Neuronal stem cell (in vitro differentiated cells): Measurements from ENCODE around the gene RP2.
A peak's percentile ranks its signal among the peaks of the same experiment; 100 is the strongest.

ENCODE experiments used
- DNase-seq: peaks from one replicate; pipeline ENCODE4 v3.0.0-alpha.2; 2013; ENCODE audit warnings: low spot score
- H2AFZ ChIP-seq: one replicate; pipeline ENCODE4 v1.6.1; 2013; ENCODE audit warnings: mild to moderate bottlenecking, low read length, inconsistent platforms
- H2AK5ac ChIP-seq: 2 replicates; pipeline ENCODE4 v1.6.1; 2013; ENCODE audit warnings: low read depth, mild to moderate bottlenecking, inconsistent platforms, low read length, moderate library complexity, mixed read lengths
- H2BK120ac ChIP-seq: 2 replicates; pipeline ENCODE4 v1.6.1; 2013; ENCODE audit warnings: low read depth, mild to moderate bottlenecking, inconsistent platforms, low read length, moderate library complexity, mixed read lengths
- H2BK12ac ChIP-seq: one replicate; pipeline ENCODE4 v1.6.1; 2013; ENCODE audit warnings: low read length, inconsistent platforms
- H2BK15ac ChIP-seq: 2 replicates; pipeline ENCODE4 v1.6.1; 2013; ENCODE audit warnings: mild to moderate bottlenecking, low read length, inconsistent platforms, mixed read lengths
- H2BK5ac ChIP-seq: one replicate; pipeline ENCODE4 v1.6.1; 2013; ENCODE audit warnings: inconsistent platforms, mild to moderate bottlenecking, low read length, moderate library complexity
- H3K14ac ChIP-seq: one replicate; pipeline ENCODE4 v1.6.1; 2013; ENCODE audit warnings: low read length, inconsistent platforms
- H3K18ac ChIP-seq: 2 replicates; pipeline ENCODE4 v1.6.1; 2013; ENCODE audit warnings: low read length, inconsistent platforms
- H3K23ac ChIP-seq: 2 replicates; pipeline ENCODE4 v1.6.1; 2013; ENCODE audit warnings: low read depth, mild to moderate bottlenecking, mixed read lengths, low read length, inconsistent platforms; ENCODE audit not compliant: poor library complexity
- H3K27ac ChIP-seq: replicated peaks from 3 replicates; pipeline ENCODE4 v1.5.1; 2013; ENCODE audit warnings: low read length, inconsistent platforms
- H3K27me3 ChIP-seq, 3 experiments: 2 replicates each; pipeline ENCODE4 v1.6.1; 2013; ENCODE audit warnings: low read length in 3 of 3, mild to moderate bottlenecking in 2 of 3, inconsistent platforms in 1 of 3, low read depth in 1 of 3, mixed read lengths in 1 of 3, moderate library complexity in 1 of 3; ENCODE audit not compliant: control insufficient read depth in 3 of 3, insufficient read depth in 3 of 3
- H3K36me3 ChIP-seq, 2 donors: replicated peaks in 1 of 2; 2 replicates each; pipeline ENCODE4 v1.6.1; 2013; ENCODE audit warnings: low read length in 2 of 2; ENCODE audit not compliant: control insufficient read depth in 2 of 2, insufficient read depth in 2 of 2
- H3K4ac ChIP-seq: 2 replicates; pipeline ENCODE4 v1.6.1; 2013; ENCODE audit warnings: inconsistent platforms, mild to moderate bottlenecking, low read length, moderate library complexity
- H3K4me1 ChIP-seq, 2 donors: 1 replicate in 1 of 2; 2 replicates in 1 of 2; pipeline ENCODE4 v1.6.1; 2013; ENCODE audit warnings: low read length in 2 of 2, low read depth in 1 of 2; ENCODE audit not compliant: control insufficient read depth in 2 of 2, insufficient read depth in 1 of 2
- H3K4me2 ChIP-seq: one replicate; pipeline ENCODE4 v1.6.1; 2013; ENCODE audit warnings: mild to moderate bottlenecking, low read length, inconsistent platforms; ENCODE audit not compliant: insufficient read depth, poor library complexity, severe bottlenecking
- H3K4me3 ChIP-seq, 2 donors: 2 replicates each; pipeline ENCODE4 v1.5.1; 2013; ENCODE audit warnings: low read length in 2 of 2, mild to moderate bottlenecking in 2 of 2, inconsistent platforms in 1 of 2, moderate library complexity in 1 of 2
- H3K79me1 ChIP-seq: one replicate; pipeline ENCODE4 v1.6.1; 2013; ENCODE audit warnings: low read depth, mild to moderate bottlenecking, inconsistent platforms, low read length, moderate library complexity
- H3K9ac ChIP-seq: one replicate; pipeline ENCODE4 v1.6.1; 2013; ENCODE audit warnings: mild to moderate bottlenecking, low read depth, low read length, inconsistent platforms; ENCODE audit not compliant: poor library complexity
- H3K9me3 ChIP-seq, 2 donors: replicated peaks in 1 of 2; 2 replicates each; pipeline versions ENCODE3 to v1.6.1; 2013; ENCODE audit warnings: low read length in 2 of 2, mild to moderate bottlenecking in 2 of 2, inconsistent platforms in 1 of 2, low read depth in 1 of 2, mixed read lengths in 1 of 2, moderate library complexity in 1 of 2; ENCODE audit not compliant: control insufficient read depth in 2 of 2, insufficient read depth in 1 of 2
- H4K8ac ChIP-seq: one replicate; pipeline ENCODE4 v1.6.1; 2013; ENCODE audit warnings: low read depth, mild to moderate bottlenecking, inconsistent platforms, low read length, moderate library complexity
- H4K91ac ChIP-seq: one replicate; pipeline ENCODE4 v1.6.1; 2013; ENCODE audit warnings: low read length, low read depth, mild to moderate bottlenecking, inconsistent platforms; ENCODE audit not compliant: poor library complexity
- WGBS, 2 donors: extraction: QIAGEN DNeasy Blood & Tissue Kit; methylation state at CpG; one replicate each; pipeline ENCODE4 v1.1.7; 2013; ENCODE audit warnings: missing lambda C conversion rate in 2 of 2, mixed read lengths in 1 of 2; ENCODE audit not compliant: insufficient read length in 2 of 2, insufficient replicate concordance in 1 of 2; ENCODE audit errors: extremely low coverage in 2 of 2; 5-methylcytosine and 5-hydroxymethylcytosine counted together

Gene RP2

GRCh38 chrX:46793386-46794143, 43.3 kb upstream of the RP2 start:
- no peak overlapping the region for H3K9ac ChIP-seq
- H3K27ac ChIP-seq = no peak overlapping the region
- no peaks in the 10 kb centered on the region for H3K36me3 ChIP-seq
- H3K4me3 ChIP-seq = no peak overlapping the region
- H2BK5ac ChIP-seq = no peak overlapping the region
- peaks cover 0 to 7% (median 0%) of the 10 kb centered on the region in 3 experiments for H3K27me3 ChIP-seq
- no peak overlapping the region for H2AFZ ChIP-seq
- no peak overlapping the region for H2BK120ac ChIP-seq
- no peaks in the 10 kb centered on the region for H3K79me1 ChIP-seq
- H2BK15ac ChIP-seq = no peak overlapping the region
- no peak overlapping the region for H3K23ac ChIP-seq
- no peaks in the 10 kb centered on the region for H3K4me1 ChIP-seq
- DNase-seq = no peak
- H4K91ac ChIP-seq = no peak overlapping the region
- WGBS, 2 donors = no CpG with 5 or more reads among the region's 6 CpGs
- H3K9me3 ChIP-seq = no peaks in the 10 kb centered on the region
- no peak overlapping the region for H3K14ac ChIP-seq
- H3K4ac ChIP-seq = no peak overlapping the region
- H3K4me2 ChIP-seq = no peak overlapping the region
- H2BK12ac ChIP-seq = no peak overlapping the region
- no peak overlapping the region for H3K18ac ChIP-seq
- no peak overlapping the region for H4K8ac ChIP-seq
- no peak overlapping the region for H2AK5ac ChIP-seq

- no peak overlapping the region for H3K23ac ChIP-seq
- no peak overlapping the region for H3K4ac ChIP-seq
- H3K27me3 ChIP-seq = peaks cover 0 to 6% (median 0%) of the 10 kb centered on the region in 3 experiments
- no peaks in the 10 kb centered on the region for H3K9me3 ChIP-seq
- no peak overlapping the region for H3K14ac ChIP-seq
- no peak overlapping the region for H4K91ac ChIP-seq
- H2BK15ac ChIP-seq = no peak overlapping the region
- H2BK5ac ChIP-seq = no peak overlapping the region
- H3K18ac ChIP-seq = no peak overlapping the region
- no peaks in the 10 kb centered on the region for H3K79me1 ChIP-seq
- H3K4me1 ChIP-seq = no peaks in the 10 kb centered on the region
- H2AFZ ChIP-seq = no peak overlapping the region
- H3K4me2 ChIP-seq = no peak overlapping the region
- WGBS, 2 donors = no CpG with 5 or more reads among the region's 8 CpGs
- H2AK5ac ChIP-seq = no peak overlapping the region
- no peak overlapping the region for H3K4me3 ChIP-seq
- peak; percentile 32 for DNase-seq
- H3K27ac ChIP-seq = no peak overlapping the region
- no peak overlapping the region for H3K9ac ChIP-seq
- no peak overlapping the region for H4K8ac ChIP-seq
- H2BK12ac ChIP-seq = no peak overlapping the region
- no peak overlapping the region for H2BK120ac ChIP-seq
- H3K36me3 ChIP-seq = no peaks in the 10 kb centered on the region
Measured at GRCh38 chrX:46796574-46797191, 40.2 kb upstream of the RP2 start.

DNA sequence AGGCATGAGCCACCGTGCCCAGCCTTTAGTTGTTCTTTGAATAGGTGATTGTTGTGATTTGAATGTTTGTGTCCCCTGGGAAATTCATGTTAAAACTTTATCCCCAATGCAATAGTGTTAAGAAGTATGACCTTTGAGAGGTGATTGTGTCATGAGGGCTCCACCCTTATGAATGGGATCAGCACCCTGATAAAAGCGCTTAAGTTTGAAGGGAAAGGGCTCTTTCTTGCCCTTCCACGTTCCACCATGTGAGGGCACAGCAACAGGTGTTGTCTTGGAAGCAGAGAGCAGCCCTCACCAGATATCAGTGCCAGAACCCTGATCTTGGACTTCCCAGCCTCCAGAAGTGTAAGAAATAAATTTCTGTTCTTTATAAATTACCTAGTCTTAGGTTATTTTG, 33.7 kb upstream of the RP2 start:
- Histone ChIP-seq H2AFZ (no peak overlapping the region), H2BK15ac (no peak overlapping the region), H3K79me1 (no peaks in the 10 kb centered on the region), H2BK120ac (no peak overlapping the region), H3K4me3 (no peak overlapping the region), H3K27me3 (no peaks in the 10 kb centered on the region), H3K9me3 (no peaks in the 10 kb centered on the region), H3K36me3 (no peaks in the 10 kb centered on the region), H3K18ac (no peak overlapping the region), H4K8ac (no peak overlapping the region), H3K4ac (no peak overlapping the region), H2BK12ac (no peak overlapping the region), H3K27ac (no peak overlapping the region), H3K4me2 (no peak overlapping the region), H4K91ac (no peak overlapping the region), H2BK5ac (no peak overlapping the region), H3K23ac (no peak overlapping the region), H3K4me1 (no peaks in the 10 kb centered on the region), H2AK5ac (no peak overlapping the region), H3K9ac (no peak overlapping the region), H3K14ac (no peak overlapping the region)
- DNase-seq = no peak
- no CpG with 5 or more reads among the region's 3 CpGs for WGBS, 2 donors

- no peak for DNase-seq
- H3K4me2 ChIP-seq = no peak overlapping the region
- no peak overlapping the region for H2BK5ac ChIP-seq
- H3K23ac ChIP-seq = no peak overlapping the region
- no peak overlapping the region for H3K4ac ChIP-seq
- no peaks in the 10 kb centered on the region for H3K36me3 ChIP-seq
- H2AK5ac ChIP-seq = no peak overlapping the region
- H2BK12ac ChIP-seq = no peak overlapping the region
- no peak overlapping the region for H2BK120ac ChIP-seq
- H2AFZ ChIP-seq = no peak overlapping the region
- H3K14ac ChIP-seq = no peak overlapping the region
- no peaks in the 10 kb centered on the region for H3K4me1 ChIP-seq
- no peaks in the 10 kb centered on the region for H3K79me1 ChIP-seq
- H3K9me3 ChIP-seq = no peaks in the 10 kb centered on the region
- H2BK15ac ChIP-seq = no peak overlapping the region
- no peak overlapping the region for H3K27ac ChIP-seq
- H4K91ac ChIP-seq = no peak overlapping the region
- H3K27me3 ChIP-seq = no peaks in the 10 kb centered on the region
- no peak overlapping the region for H3K9ac ChIP-seq
- no peak overlapping the region for H3K4me3 ChIP-seq
- WGBS, 2 donors = no CpG with 5 or more reads among the region's 2 CpGs
- no peak overlapping the region for H3K18ac ChIP-seq
- no peak overlapping the region for H4K8ac ChIP-seq
Measured at GRCh38 chrX:46805270-46805669, 31.6 kb upstream of the RP2 start.
